22Rv1 (cell line): Measurements from ENCODE around the gene RET.

Source experiments
- H3K27ac ChIP-seq: fragments of 450-650 bp; 2 replicates; pipeline ENCODE4 v1.5.1; 2017
- ZFX ChIP-seq: fragments of 450-650 bp; IDR thresholded peaks from 2 replicates; pipeline ENCODE4 v1.6.1; 2017; ENCODE audit warnings: antibody characterized with exemption, borderline replicate concordance
- TF ChIP-seq, protein P1 (sequence below): fragments of 450-650 bp; IDR thresholded peaks from 2 replicates; pipeline ENCODE4 v1.5.1; 2017; ENCODE audit warnings: mild to moderate bottlenecking

RET gene

GRCh38 chr10:43058716-43059335 is 18.0 kb upstream of the RET start:
- H3K27ac ChIP-seq = no peak overlapping the region
- TF ChIP-seq, protein P1, sequence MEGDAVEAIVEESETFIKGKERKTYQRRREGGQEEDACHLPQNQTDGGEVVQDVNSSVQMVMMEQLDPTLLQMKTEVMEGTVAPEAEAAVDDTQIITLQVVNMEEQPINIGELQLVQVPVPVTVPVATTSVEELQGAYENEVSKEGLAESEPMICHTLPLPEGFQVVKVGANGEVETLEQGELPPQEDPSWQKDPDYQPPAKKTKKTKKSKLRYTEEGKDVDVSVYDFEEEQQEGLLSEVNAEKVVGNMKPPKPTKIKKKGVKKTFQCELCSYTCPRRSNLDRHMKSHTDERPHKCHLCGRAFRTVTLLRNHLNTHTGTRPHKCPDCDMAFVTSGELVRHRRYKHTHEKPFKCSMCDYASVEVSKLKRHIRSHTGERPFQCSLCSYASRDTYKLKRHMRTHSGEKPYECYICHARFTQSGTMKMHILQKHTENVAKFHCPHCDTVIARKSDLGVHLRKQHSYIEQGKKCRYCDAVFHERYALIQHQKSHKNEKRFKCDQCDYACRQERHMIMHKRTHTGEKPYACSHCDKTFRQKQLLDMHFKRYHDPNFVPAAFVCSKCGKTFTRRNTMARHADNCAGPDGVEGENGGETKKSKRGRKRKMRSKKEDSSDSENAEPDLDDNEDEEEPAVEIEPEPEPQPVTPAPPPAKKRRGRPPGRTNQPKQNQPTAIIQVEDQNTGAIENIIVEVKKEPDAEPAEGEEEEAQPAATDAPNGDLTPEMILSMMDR = no peak
- TF ChIP-seq ZFX = no peak

- TF ChIP-seq, protein P1 = no peak
- TF ChIP-seq ZFX = no peak
- H3K27ac ChIP-seq = no peak overlapping the region
Measured at GRCh38 chr10:43059336-43059720, 17.5 kb upstream of the RET start.

GRCh38 chr10:43059828-43060227 is 17.0 kb upstream of the RET start:
- no peak for TF ChIP-seq ZFX
- TF ChIP-seq, protein P1 = no peak
- H3K27ac ChIP-seq = no peak overlapping the region

DNA sequence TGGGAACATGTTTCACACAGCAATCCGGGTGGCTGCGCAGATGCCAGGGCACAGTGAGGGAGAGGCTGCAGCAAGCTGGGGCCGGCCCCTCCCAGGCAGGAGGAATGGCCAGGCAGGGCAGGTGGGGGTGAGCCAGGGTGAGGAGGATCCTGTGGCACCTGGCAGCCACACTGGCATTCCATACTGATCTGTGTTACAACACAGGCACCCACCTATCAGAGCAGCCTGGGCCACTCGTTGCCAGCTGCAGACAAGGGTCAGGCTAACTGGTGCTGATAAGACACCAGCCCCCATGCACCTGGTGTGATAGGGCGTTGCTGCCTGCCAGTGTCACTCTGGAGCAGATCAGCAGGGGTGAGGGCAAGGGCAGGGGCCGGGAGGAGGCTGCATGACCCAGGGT is 16.6 kb upstream of the RET start:
- no peak overlapping the region for H3K27ac ChIP-seq
- TF ChIP-seq, protein P1 = no peak
- no peak for TF ChIP-seq ZFX

DNA sequence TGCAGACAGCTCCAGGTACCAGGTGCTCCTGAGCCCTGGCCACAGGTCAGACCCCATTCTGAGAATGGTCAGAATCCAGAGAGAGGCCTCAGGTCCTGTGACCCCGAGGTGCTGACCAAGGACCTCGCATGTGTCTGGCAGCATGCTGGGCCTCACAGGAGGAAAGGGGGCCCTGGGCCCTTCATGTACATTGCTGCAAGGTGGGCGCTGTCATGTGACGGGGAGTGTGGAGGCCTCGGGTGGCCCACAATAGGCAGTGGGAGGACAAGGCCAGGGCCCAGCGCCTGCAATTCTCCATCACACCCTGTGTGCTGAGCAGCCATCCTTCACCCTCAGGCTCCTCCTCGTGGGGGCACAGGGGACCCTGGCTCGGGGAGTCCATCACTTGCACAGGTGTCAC is 15.5 kb upstream of the RET start:
- H3K27ac ChIP-seq = no peak overlapping the region
- TF ChIP-seq ZFX = no peak
- TF ChIP-seq, protein P1 = no peak

DNA sequence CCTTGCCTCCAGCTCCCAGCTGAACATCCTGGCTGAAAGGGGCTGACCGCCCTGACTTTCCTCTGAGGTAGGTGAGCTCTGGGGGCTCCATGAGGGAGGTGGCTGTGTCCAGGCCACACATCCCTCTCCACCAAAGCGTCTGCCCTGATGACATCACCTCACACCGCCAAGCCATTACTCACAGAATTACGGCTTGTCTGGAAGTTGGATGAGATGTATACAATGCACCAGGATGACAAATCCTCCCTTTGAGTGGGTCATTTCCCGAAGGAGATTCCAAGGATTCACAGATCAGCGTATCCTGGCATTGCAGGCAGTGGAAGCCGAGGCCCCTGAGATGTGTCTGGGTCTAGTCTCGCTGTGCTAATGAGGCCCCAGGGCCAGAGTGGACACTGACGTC is 15.1 kb upstream of the RET start:
- no peak overlapping the region for H3K27ac ChIP-seq
- no peak for TF ChIP-seq ZFX
- TF ChIP-seq, protein P1 = no peak

DNA sequence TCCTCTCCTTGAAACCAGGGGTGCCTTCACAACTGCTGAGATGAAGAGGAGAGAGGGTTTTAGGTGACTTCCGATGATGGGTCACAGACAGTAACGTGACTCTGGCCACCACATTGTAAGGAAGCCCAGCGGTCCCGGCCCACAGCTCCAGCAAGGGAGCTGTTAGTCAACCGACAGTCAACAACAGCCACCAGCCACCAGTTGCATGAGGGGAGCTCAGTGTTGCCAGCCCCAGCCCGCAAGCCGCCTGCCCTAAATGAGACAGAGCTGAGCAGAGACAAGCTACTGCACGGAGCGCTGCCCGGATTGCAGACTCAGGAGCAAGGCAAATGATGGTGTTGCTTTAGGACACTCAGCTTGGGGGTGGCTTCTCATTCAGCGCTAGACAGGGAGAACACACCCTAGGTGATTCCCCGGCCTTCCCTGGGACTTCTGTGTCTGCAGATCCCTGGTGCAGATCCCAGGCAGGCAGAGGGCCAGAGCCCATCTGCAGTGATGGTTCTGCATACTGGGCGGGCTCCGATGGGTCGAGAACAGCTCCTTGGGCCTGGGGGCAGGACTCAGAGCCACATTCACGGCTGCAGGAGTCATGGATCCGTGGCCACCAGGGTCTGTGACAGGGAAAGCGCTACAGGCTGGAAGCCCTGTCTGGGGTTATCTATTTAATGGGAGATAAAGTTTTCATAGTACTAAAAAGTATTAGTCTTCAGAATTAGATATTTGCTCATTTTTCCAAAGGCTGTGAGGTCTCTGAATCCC is 14.3 kb upstream of the RET start:
- no peak for TF ChIP-seq ZFX
- TF ChIP-seq, protein P1 = no peak
- H3K27ac ChIP-seq = no peak overlapping the region
